ENCODE measurements around the gene DDOST.
"Not testable (repeated sequence)": the region's sequence is repeated elsewhere in the genome, so short reads cannot be mapped to it uniquely, and the experiment has no call there.

The DDOST gene

GRCh38 chr1:20681999-20682398 lies 20.8 kb upstream of the DDOST start:
- Mint-ChIP-seq H3K4me3 (no peak overlapping the region), H3K27ac (no peak overlapping the region), H3K9me3 (peaks cover 5% of the 10 kb centered on the region), H3K36me3 (no peaks in the 10 kb centered on the region), H3K4me1 (peaks cover 15% of the 10 kb centered on the region), H3K27me3 (peaks cover 40% of the 10 kb centered on the region)
- no peak for ATAC-seq

- Mint-ChIP-seq H3K27me3 (peaks cover 22% of the 10 kb centered on the region), H3K36me3 (no peaks in the 10 kb centered on the region), H3K27ac (no peak overlapping the region), H3K4me3 (no peak overlapping the region), H3K4me1 (peaks cover 15% of the 10 kb centered on the region), H3K9me3 (peaks cover 5% of the 10 kb centered on the region)
- no peak for ATAC-seq
These were observed 19.1 kb upstream of the DDOST start for GRCh38 chr1:20680269-20680668.

- peaks cover 15% of the 10 kb centered on the region for H3K4me1 Mint-ChIP-seq
- peak; percentile 79 for ATAC-seq
- peak overlapping the region; percentile 44 for H3K4me3 Mint-ChIP-seq
- H3K9me3 Mint-ChIP-seq = peaks cover 5% of the 10 kb centered on the region
- peaks cover 9% of the 10 kb centered on the region for H3K27me3 Mint-ChIP-seq
- H3K36me3 Mint-ChIP-seq = no peaks in the 10 kb centered on the region
- peak overlapping the region; percentile 3 for H3K27ac Mint-ChIP-seq
These were observed 17.4 kb upstream of the DDOST start for GRCh38 chr1:20678599-20678998.

GRCh38 chr1:20673626-20674025 lies 12.5 kb upstream of the DDOST start:
- H3K27ac Mint-ChIP-seq, H3K9me3 Mint-ChIP-seq, H3K4me3 Mint-ChIP-seq, ATAC-seq, H3K36me3 Mint-ChIP-seq, H3K4me1 Mint-ChIP-seq, H3K27me3 Mint-ChIP-seq: not testable (repeated sequence)

DNA sequence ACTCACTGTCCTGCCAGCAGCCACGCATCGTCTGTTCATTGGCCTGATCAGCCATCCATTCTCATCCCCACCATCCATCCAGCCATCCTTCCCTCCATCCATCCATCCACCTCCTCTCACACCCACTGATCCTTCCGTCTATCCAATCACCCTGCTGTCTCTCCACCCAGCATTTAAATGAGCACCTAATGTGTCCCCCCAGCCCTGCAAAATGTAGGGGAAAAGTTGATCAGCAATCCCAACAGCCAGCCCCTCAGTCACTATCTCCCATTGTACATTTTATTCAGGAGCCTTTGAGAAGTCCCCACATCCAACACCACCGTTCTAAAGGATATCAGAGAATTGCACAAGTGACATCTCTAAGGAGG lies 11.1 kb upstream of the DDOST start:
- no peak overlapping the region for H3K27ac Mint-ChIP-seq
- H3K4me1 Mint-ChIP-seq = no peaks in the 10 kb centered on the region
- H3K4me3 Mint-ChIP-seq = no peak overlapping the region
- ATAC-seq = no peak
- no peaks in the 10 kb centered on the region for H3K9me3 Mint-ChIP-seq
- no peaks in the 10 kb centered on the region for H3K36me3 Mint-ChIP-seq
- no peaks in the 10 kb centered on the region for H3K27me3 Mint-ChIP-seq

- Mint-ChIP-seq H3K27ac (no peak overlapping the region), H3K27me3 (no peaks in the 10 kb centered on the region), H3K36me3 (no peaks in the 10 kb centered on the region), H3K4me3 (no peak overlapping the region), H3K4me1 (peaks cover 5% of the 10 kb centered on the region), H3K9me3 (no peaks in the 10 kb centered on the region)
- no peak for ATAC-seq
These were observed 9.8 kb upstream of the DDOST start for GRCh38 chr1:20670936-20671335.

- H3K4me1 Mint-ChIP-seq = peaks cover 5% of the 10 kb centered on the region
These were observed 7.4 kb upstream of the DDOST start for GRCh38 chr1:20668581-20668980.

GRCh38 chr1:20666804-20667203 lies 5.6 kb upstream of the DDOST start:
- Mint-ChIP-seq H3K4me1 (peaks cover 16% of the 10 kb centered on the region), H3K9me3 (no peaks in the 10 kb centered on the region), H3K4me3 (no peak overlapping the region), H3K27ac (no peak overlapping the region), H3K36me3 (no peaks in the 10 kb centered on the region), H3K27me3 (no peaks in the 10 kb centered on the region)
- peak; percentile 31 for ATAC-seq

More at GRCh38 chr1:20668581-20668980, 7.4 kb upstream of the DDOST start:
- no peaks in the 10 kb centered on the region for H3K27me3 Mint-ChIP-seq
- no peak for ATAC-seq
- no peak overlapping the region for H3K4me3 Mint-ChIP-seq
- no peak overlapping the region for H3K27ac Mint-ChIP-seq
- no peaks in the 10 kb centered on the region for H3K36me3 Mint-ChIP-seq
- H3K9me3 Mint-ChIP-seq = no peaks in the 10 kb centered on the region

DNA sequence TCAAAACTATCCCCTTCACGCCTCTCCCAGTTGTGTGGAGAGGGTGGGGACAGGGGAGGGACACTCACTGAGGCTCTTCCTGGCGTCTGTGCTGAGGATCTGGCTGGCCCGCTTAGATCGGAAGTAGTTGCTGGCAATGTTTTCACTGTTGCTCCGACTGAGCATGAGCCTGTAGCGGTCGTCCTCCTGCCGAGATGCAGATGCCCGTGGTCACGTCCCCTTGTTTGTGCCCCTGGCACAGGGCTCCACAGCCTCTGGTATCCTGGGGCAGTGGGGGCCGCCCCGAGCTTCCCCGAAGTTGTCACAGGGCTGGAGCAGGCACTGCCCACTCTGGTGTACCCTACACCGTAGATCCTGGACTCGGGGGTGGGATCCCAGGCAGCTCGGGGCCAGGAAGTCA lies 5.0 kb upstream of the DDOST start:
- no peak overlapping the region for H3K4me3 Mint-ChIP-seq
- H3K27ac Mint-ChIP-seq = no peak overlapping the region
- ATAC-seq = no peak
- H3K4me1 Mint-ChIP-seq = peaks cover 19% of the 10 kb centered on the region
- no peaks in the 10 kb centered on the region for H3K27me3 Mint-ChIP-seq
- H3K9me3 Mint-ChIP-seq = no peaks in the 10 kb centered on the region
- no peaks in the 10 kb centered on the region for H3K36me3 Mint-ChIP-seq

GRCh38 chr1:20665726-20666125 lies 4.6 kb upstream of the DDOST start:
- H3K9me3 Mint-ChIP-seq = no peaks in the 10 kb centered on the region
- no peak overlapping the region for H3K27ac Mint-ChIP-seq
- H3K4me3 Mint-ChIP-seq = no peak overlapping the region
- H3K4me1 Mint-ChIP-seq = peaks cover 23% of the 10 kb centered on the region
- ATAC-seq = no peak
- H3K27me3 Mint-ChIP-seq = no peaks in the 10 kb centered on the region
- no peaks in the 10 kb centered on the region for H3K36me3 Mint-ChIP-seq

DNA sequence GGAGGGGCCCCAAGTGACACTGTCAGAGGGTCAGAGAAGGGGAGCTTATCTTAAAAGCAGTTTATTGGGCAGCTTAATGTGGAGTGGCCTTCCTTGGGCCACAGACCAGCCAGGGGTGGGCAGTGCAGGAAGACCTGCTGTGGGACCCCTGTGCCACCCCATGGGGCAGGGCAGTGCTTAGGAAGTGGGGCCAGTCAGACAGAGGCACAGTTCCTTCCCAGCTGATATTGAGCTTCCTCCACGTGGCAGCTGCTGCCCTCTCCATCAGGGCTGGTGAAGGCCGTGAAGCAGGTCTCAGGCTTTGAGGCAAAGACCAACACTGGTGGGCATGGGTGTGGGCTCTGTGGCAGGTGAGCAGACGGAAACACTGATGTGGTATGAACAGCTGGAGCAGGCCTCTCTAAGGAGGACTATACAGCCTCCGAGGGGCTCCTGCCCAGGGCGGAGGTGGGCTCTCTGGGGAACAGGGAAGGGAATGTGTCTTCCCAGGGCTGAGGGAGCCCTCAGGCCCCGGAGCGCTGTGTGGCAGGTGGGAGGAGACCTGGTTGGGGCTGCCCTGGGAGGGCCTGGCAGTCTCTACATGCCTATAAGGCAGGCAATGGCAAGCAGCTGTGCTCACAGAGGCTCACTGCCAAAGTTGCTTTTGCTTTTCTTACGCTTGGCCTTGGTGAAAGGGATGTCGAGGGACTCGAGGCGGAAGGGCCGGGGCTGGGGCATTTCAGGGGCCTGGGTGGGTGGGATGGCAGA lies 3.0 kb upstream of the DDOST start:
- Mint-ChIP-seq H3K36me3 (peaks cover 8% of the 10 kb centered on the region), H3K4me3 (no peak overlapping the region), H3K27ac (no peak overlapping the region), H3K4me1 (peaks cover 39% of the 10 kb centered on the region), H3K9me3 (no peaks in the 10 kb centered on the region), H3K27me3 (no peaks in the 10 kb centered on the region)
- no peak for ATAC-seq

DNA sequence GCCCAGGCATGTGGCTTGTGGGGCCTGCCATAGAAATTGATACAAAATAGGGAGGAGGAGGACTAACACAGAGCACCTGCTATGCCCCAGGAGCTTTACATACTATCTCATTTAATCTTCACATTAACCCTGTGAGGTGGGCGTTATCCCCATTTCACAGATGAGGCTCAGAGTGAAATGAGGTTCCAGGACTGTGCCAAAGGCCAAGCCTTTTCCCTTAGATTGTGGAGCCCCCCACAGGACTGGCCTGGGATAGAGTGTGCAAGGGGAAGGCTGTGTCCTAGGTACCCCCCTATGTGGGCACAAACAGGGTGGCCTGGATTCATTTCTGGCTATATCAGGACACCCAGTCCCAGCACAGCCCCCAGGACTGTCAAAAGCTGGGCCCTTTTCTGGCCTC lies 2.2 kb upstream of the DDOST start:
- Mint-ChIP-seq H3K9me3 (no peaks in the 10 kb centered on the region), H3K27ac (no peak overlapping the region), H3K36me3 (peaks cover 9% of the 10 kb centered on the region), H3K4me3 (peak overlapping the region; percentile 51), H3K27me3 (no peaks in the 10 kb centered on the region), H3K4me1 (peaks cover 44% of the 10 kb centered on the region)
- ATAC-seq = no peak

DNA sequence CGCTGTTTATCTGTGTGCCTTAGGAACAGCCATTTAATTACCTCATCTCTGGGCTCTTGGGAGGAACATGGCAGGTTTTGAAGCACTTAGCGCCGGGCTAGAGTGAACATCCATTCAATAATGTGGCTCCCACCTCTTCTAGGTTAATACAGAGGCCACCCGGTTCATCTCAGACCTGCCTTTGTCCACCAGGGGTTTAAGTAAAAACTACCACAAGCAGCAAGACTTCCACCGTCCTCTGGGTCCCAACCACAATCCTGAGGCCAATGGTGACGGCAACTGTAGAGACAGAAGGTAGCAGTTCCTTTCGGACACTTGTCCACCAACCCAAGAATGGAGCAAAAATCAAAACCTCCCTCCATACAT lies 924 bp upstream of the DDOST start:
- peaks cover 11% of the 10 kb centered on the region for H3K36me3 Mint-ChIP-seq
- no peaks in the 10 kb centered on the region for H3K27me3 Mint-ChIP-seq
- ATAC-seq = no peak
- peak overlapping the region; percentile 95 for H3K4me3 Mint-ChIP-seq
- peaks cover 44% of the 10 kb centered on the region for H3K4me1 Mint-ChIP-seq
- no peaks in the 10 kb centered on the region for H3K9me3 Mint-ChIP-seq
- H3K27ac Mint-ChIP-seq = peak overlapping the region; percentile 100

DNA sequence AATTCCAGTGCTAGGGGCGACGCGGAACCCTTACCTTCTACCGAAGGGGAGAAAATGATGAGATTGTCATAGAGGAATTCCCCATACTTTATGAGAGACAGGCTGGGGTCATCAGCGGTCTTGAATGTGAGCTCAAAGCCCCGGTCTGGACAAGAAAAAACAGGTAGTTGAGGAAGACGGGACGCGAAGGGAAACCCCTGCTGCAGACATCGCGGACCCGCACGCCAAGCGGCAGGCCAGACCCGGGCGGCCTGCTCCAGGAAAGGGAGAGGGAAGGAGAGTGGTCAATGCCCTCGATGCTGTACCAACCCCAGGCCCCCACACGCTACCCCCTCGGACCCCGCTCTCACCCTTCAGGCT lies 342 bp downstream of the DDOST start:
- Mint-ChIP-seq H3K27me3 (no peaks in the 10 kb centered on the region), H3K36me3 (peaks cover 24% of the 10 kb centered on the region), H3K9me3 (no peaks in the 10 kb centered on the region), H3K4me3 (peak overlapping the region; percentile 95), H3K27ac (peak overlapping the region; percentile 100), H3K4me1 (peaks cover 39% of the 10 kb centered on the region)
- peak; percentile 3 for ATAC-seq

- peaks cover 39% of the 10 kb centered on the region for H3K4me1 Mint-ChIP-seq
- peaks cover 29% of the 10 kb centered on the region for H3K36me3 Mint-ChIP-seq
- no peaks in the 10 kb centered on the region for H3K9me3 Mint-ChIP-seq
- H3K27ac Mint-ChIP-seq = peak overlapping the region; percentile 100
- H3K4me3 Mint-ChIP-seq = peak overlapping the region; percentile 95
- ATAC-seq = no peak
- no peaks in the 10 kb centered on the region for H3K27me3 Mint-ChIP-seq
These were observed 806 bp downstream of the DDOST start for GRCh38 chr1:20660363-20660762.

- ATAC-seq = no peak
- no peaks in the 10 kb centered on the region for H3K27me3 Mint-ChIP-seq
- H3K4me3 Mint-ChIP-seq = no peak overlapping the region
- peaks cover 47% of the 10 kb centered on the region for H3K36me3 Mint-ChIP-seq
- peaks cover 39% of the 10 kb centered on the region for H3K4me1 Mint-ChIP-seq
- no peaks in the 10 kb centered on the region for H3K9me3 Mint-ChIP-seq
- H3K27ac Mint-ChIP-seq = no peak overlapping the region
These were observed 2.8 kb downstream of the DDOST start for GRCh38 chr1:20658166-20658915.

Measured in stimulated activated memory B cell treated with anti-CD40 and anti-IgM and Interleukin-4, amounts not matched to agents 10 μg/mL and 1 μg/mL and 100 μg/mL, for 72 hours (primary cell).